HG02981 (cell line): ENCODE data around the gene DNAH10.

Source experiments
- ATAC-seq: cut with Tn5 transposase; IDR thresholded peaks from one replicate; pipeline ENCODE4 v1.9.1; 2021; ENCODE audit warnings: mild to moderate bottlenecking, moderate library complexity; ENCODE audit not compliant: unreplicated experiment

The DNAH10 gene

DNA sequence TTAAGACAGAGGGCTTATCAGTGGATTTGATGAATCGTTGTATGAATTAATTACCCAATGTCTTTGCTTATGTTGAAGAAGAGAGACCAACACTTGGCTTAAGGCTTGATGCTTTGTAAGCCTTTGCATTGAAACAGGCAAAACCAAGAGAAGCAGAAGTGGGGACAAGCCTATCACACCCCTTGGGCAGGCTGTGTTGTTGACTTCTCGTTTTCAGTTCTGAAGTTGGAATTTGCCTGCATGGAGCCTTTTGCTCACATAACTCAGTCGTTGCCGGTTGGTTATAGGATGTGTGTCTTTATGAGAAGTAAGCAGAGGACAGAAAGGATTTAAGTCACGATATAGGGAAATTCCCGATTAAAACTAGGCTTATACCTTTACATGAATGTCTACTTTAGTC lies 115.9 kb downstream of the DNAH10 start:
- no peak for ATAC-seq

DNA sequence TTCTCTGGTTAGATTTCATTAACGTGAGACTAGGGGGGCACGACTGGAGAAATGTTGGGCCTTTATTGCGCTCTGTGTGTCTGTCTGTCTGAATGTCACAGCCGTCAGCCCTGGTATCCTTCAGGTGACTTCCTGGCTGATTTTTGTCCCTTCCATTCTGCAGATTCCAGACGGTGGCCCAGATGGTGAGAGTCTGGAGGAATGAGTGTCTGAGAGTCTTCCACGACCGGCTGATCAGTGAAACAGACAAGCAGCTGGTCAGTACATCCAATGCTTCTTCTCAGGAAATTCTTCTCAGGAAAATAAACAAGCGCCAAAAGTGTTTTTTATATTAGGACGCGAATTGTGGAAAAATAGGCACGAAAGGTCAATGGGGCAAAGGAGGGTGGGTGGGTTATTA lies 117.0 kb downstream of the DNAH10 start:
- ATAC-seq: no peak

DNA sequence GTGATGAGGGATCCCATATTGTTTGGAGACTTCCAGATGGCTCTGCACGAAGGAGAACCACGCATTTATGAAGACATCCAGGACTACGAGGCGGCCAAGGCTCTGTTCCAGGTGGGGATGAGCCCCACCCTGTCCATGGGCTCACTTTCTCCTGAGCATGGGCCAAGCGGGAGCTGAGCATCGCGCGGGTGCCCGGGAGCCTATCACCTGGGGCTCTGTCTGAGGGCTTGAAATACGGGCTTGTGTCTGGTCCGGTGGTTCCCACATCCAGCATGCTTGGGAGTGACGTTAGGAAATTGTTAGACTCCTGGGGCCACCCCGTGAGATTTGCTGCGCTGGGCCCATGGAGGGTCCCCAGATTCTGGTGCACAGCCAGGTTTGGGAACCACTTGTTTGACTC lies 117.6 kb downstream of the DNAH10 start:
- no peak for ATAC-seq

DNA sequence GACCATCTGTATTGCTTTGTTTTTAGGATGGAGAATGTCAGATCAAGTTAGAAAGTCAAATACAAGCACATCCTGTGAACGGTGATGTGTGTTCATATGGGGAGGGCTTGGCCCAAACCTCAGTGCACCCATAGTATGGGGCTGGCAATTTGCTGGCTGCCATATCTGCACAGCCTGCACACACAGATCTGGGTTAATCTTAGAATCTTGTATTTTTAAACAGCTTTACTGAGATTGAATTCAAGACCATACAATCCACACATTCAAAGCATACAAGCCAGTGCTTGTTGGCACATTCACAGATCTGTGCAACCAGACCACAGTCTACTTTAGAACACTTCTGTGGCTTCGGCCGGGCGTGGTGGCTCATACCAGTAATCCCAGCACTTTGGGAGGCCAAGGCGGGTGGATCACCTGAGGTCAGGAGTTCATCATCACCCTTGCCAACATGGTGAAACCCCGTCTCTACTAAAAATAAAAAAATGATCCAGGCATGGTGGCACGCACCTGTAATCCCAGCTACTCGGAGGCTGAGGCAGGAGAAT lies 120.1 kb downstream of the DNAH10 start:
- ATAC-seq: no peak

DNA sequence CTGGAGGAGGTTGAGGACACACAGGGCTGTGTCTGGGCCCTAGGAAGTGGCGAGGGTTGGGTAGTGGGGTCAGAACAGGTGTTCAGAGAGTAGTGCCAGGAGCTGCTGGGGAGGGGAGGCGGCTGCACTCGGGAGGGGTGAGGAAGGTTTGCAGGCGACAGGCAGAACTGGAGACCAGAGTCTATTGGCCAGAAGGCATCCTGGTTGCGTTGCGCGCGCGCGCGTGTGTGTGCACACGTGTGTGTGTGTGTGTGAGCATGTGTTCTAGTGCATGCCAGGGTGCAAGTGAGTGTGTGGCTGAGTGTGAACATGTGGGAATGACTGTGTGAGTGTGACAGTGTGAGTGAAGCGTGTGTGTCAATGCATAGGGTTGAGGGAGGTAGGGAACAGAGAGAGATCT lies 124.2 kb downstream of the DNAH10 start:
- no peak for ATAC-seq

DNA sequence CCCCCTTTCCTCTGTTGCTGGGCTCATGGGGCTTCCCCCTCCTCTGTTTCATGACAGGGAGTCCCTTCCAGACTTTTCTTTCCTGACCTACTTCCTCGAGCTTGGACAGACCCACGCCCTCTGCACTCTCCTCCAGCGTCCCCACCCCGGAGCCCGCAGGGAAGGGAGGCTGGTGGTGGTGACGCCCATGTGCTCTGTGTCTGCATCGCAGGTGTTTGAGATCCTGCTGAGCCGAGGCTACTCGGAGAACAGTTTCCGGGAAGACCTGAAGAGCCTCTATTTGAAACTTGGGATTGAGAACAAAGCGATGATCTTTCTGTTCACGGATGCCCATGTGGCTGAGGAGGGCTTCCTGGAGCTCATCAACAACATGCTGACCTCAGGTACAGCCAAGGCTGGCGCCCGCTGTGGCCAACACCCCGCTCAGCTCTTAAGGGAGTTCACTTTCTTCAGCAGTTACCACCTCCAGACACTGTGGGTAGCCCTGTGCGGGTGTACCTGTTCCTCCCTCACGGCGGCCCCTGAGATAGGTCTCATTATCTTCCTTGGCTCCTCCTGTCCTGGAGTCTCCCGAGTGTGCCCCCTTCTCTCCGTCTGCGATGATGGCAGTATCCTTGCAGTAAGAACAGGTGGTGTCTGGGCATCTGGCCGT lies 125.0 kb downstream of the DNAH10 start:
- ATAC-seq: no peak

DNA sequence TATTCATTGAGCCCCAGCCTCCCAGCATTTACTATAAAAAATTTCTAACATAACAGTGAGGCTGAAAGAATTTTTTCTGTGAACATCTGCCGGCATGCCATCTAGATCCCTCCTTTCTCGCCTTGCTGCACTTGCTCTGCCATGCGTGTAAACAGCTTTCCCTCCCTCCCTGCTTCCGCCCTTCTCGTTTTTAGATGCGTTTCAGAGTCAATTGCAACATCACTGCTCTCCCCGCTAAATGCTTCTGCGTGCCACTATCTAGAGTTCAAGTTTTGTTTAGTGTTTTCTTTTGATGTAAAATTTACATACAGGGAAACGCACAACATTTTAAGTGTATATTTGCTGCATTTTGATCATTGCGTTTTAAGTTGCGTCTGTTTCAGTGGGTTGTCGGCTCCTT lies 126.9 kb downstream of the DNAH10 start:
- no peak for ATAC-seq

DNA sequence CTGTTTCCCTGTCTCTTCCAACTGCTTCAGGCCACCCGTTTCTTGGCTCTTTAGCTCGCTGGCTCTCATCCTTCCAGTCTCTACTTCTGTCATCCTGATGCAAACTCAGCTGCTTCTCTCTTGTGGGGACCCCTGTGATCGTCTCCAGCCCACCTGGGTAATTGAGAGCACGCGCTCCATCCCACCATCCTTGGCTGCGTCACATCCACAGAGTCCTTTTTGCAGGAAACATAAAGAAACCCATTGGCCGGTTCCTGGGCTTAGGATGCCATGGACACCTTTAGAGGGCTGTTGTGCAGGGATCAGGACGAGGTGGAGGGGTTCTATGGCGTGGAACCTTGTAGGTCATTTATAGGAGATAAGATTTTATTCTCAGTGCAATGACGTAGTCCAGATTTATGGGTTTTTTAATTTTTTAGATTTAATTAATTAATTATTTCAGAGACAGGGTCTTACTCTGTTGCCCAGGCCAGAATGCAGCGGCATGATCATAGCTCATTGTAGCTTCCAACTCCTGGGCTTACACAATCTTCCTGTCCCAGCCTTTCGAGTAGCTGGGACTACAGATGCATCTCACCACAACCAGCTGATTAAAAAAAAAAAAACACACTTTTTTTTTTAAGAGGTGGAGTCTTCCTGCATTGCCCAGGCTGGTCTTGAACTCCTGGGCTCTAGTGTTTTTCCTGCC lies 127.9 kb downstream of the DNAH10 start:
- no peak for ATAC-seq

DNA sequence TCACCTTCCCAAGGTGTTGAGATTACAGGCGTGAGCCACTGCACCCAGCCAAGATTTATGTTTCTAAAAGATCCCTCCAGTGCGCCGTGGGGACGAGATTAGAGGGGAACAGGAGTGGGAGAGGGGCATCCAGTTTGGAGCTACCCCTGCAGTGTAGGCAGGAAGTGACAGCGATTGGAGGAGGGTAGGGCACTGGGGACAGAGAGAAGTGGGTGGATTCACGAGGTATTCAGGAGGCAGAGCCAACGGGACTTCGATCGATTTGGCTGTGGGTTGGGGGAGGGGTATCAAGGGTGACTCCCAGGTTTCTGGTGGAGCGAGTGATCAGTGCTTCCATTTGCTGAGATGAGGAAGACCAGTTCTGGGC lies 128.4 kb downstream of the DNAH10 start:
- no peak for ATAC-seq

DNA sequence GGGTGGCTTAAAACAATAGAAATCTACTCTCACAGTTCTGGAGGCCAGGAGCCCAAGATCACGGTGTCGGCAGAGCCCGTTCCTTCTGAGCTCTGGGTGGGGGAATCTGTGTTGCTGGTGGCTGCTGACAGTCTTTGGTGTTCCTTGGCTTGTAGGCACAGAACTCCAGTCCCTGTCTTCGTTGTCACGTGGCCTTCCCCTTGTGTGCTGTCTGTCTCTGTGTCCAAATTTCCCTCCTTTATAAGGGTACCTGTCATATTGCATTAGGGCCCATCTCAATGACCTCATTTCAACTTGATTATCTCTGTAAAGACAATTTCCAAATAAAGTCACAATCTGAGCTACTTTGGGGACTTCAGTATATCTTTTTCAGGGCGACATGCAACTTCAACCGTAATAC lies 128.9 kb downstream of the DNAH10 start:
- ATAC-seq: no peak

DNA sequence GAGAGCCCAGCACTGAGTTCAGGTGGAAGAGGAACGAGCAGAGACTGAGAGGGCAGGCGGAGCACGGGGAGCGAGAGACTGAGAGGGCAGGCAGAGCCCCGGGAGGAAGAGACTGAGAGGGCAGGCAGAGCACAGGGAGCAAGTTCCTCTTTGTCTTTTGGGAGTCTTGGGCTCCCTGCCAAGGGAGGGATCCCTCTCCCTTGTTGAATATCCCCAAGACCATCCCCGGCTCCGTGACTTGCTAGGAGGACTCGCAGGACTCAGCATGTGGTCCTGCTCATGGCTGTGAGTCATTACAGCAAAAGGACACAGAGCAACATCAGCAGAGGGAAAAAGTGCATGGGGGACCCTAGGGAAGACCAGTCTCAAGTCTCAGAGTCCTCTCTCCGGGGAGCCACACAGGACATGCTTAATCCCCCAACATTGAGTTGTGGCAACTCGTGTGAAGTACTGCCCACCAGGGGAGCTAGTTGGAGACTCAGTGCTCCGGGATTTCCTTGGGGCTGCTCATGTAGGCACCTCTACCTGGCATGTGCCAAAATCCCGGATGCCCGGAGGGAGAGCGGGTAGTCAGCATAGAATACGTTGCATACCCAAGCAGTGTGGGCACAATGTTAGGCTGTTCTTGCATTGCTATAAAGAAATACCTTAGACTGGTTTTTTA lies 129.5 kb downstream of the DNAH10 start:
- ATAC-seq: no peak

DNA sequence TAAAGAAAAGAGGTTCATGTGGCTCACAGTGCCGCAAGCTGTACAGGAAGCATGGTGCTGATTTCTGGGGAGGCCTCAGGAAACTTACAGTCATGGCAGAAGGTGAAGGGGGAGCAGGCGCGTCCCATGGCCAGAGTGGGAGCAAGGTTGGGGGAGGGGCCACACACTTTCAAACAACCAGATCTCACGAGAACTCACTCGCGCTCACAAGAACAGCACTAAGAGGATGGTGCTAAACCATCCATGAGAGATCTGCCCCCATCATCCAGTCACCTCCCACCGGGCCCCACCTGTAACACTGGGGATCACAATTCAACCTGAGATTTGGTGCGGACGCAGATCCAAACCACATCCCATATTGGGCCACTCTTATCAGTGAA lies 130.1 kb downstream of the DNAH10 start:
- no peak for ATAC-seq

DNA sequence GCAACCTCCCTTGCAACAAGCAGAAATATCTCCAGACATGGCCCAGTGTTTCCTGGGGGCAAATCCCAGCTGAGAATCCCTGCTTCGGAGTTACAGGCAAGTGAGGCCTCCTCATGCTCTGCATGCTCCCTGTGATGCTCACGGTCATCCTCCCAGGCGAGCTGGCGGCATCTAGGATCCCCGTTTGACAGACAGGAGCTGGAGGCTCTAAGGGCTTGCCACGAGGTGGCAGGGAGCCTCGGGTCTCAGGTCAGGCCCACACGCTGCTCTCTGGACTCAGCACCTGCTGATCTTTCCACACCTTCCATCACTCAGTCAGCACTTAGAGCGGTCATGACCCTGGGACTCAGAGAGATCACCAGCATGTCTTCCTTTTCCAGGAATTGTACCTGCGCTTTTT lies 130.8 kb downstream of the DNAH10 start:
- no peak for ATAC-seq

DNA sequence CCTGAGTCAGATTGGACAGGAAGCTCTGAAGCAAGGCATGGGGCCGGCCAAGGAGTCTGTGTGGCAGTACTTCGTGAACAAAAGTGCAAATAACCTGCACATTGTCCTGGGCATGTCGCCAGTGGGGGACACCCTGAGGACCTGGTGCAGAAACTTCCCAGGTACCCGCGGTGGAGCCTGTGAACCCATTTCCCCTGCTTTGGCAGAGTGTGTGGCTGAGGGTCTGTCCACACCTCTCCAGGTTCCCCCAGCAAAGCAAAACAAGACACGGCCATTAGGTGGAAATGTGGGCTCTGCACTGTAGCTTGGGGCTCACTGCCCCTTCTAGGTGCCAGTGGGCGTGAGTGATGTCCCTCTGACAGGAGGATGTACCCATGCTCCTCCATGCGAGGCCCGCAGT lies 131.2 kb downstream of the DNAH10 start:
- ATAC-seq: no peak

DNA sequence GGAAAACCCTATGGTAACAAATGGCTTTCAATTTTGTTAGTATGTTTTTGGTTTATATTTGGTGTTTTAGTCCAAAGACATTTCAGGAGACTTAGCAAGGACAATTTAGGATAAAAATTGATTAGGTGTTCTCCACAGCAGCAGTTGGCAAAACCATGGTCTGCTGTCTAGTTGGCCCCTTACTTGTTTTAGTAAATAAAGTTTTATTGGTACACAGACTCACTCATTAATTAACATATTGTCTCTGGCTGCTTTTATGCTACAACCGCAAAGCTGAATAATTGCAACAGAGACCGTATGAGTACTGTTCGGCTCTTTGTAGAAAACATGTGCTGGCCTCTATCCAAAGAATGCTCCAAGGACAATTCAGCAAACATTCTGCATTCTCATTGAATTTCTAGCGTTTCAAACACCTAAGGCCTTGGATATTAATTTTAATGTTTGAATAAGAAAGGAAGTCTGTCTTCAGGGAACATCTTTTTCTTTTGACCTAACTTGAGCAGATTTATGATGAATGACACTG lies 132.8 kb downstream of the DNAH10 start:
- no peak for ATAC-seq

DNA sequence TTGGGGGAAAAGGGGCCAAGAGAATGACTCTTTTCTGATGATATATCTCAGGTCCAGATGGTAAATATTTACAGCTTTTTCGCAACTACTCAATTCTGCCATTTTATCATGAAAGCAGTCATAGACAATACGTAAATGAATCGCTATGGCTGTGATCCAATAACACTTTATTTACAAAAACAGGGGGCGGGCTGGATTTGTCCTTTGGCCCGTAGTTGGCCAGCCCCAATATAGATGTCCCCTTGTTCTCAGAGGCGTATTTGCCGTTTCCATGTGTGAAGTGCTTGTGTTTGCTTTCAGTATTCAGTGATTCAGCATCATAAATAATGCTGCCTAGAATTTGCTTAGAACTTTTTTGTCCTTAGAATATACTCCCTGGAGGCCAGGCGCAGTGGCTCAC lies 133.3 kb downstream of the DNAH10 start:
- no peak for ATAC-seq

DNA sequence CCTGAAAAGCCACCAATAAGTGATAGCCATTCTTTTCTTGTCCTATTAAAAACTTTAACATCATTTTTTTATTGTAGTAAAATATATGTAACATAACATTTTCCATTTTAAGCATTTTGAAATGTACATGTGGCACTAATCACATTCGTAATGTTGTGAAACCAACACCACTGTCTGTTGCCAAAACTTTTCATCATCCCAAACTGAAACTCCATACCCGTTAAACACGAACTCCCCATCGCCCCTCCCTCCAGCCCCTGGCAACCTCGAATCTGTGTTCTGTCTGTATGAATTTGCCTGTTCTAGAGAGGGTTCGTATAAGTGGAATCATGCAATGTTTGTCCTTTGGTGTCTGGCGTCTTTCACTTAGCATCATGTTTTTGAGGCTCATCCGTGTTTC lies 134.7 kb downstream of the DNAH10 start:
- ATAC-seq: no peak

DNA sequence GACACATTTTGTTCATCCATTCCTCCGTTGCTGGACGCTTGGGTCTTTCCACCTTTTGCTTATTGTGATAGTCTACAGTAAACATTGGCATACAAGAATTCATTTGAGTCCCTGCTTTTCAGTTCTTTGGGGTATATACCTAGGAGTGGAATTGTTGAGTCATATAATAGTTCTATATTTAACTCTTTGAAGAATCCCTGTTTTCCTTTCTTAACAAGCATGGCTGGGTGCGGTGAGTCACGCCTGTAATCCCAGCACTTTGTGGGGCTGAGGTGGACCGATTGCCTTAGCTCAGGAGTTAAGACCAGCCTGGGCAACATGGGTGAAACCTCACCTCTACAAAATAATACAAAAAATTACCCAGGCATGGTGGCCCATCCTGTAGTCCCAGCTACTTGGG lies 135.1 kb downstream of the DNAH10 start:
- no peak for ATAC-seq

DNA sequence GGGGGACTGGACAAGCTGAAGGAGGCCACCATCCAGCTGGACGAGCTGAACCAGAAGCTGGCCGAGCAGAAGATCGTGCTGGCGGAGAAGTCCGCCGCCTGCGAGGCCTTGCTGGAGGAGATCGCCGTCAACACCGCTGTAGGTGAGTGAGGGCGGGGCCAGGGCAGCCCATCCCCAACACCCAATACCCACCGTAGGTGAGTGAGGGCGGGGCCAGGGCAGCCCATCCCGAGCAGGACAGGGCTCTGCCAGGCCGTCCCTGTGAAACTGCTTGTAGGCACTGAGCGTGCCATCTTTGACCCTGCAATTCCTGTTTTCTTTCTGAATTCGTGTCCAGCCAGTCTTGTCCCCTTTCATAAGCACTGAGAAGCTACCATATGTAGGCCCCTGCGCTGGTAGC lies 136.6 kb downstream of the DNAH10 start:
- no peak for ATAC-seq

DNA sequence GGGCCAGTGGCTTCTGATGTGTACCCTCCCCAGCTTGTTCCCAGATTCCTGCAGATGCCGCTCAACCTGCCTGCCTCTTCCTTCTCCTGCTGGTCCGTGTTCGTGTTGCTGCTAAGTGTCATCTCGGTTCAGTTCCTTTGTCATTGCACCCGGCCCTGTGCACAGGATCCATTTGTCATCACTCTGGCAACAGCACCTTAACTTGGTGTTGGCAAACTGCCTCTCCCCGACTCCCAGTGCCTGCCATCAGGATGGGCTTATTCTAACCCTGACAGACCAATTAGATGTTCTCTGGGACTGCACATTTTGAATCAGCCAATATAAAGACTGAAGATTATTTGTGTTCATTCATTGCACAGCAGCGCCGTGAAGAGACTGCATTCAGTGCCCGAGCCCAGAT lies 137.3 kb downstream of the DNAH10 start:
- no peak for ATAC-seq

DNA sequence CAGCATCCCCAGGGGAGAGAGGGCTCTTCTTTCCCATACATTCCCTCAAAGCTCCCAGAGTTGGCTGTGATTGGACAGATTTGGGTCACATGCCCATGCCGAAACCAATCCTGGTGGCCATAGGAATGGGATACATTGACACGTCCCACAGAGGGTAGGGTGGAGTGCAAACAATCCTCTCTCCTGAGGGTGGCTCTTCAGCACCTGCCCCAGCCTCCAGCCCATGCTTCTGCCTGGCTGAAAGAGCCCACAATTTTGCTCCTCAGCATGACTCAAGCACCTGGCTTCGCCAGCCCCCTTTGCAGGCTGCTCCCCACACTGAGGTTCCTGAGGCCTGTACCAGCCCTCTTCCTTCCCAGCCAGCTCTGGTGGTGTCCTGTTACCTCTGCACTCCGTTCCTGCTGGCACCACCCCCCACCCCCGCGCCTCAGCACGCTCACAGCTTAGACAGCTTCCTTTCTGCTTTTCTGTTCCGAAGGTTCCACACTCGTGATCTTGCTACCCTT lies 138.8 kb downstream of the DNAH10 start:
- ATAC-seq: no peak

DNA sequence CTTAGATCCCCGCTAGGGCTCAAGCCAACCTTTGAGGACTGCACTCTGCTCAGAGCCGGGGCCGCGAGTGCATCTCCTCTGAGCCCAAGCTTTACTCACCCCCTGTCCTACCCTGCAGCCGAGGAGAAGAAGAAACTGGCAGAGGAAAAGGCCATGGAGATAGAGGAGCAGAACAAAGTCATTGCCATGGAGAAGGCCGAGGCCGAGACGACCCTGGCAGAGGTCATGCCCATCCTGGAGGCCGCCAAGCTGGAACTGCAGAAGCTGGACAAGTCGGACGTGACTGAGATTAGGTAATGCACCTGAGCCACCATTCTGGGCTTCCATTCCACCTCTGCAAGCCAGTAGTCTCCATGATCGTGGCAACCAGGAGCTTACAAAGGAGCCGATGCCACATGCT lies 140.7 kb downstream of the DNAH10 start:
- ATAC-seq: no peak
